Measurements from ENCODE around the gene TPRX1. TPM values are rescaled to one million over a fixed set of nuclear protein-coding genes. Genes with fewer than 3 reads are reported as not detected.
"Not testable (repeated sequence)": the region's sequence is repeated elsewhere in the genome, so short reads cannot be mapped to it uniquely, and the experiment has no call there.

Gene TPRX1
- total and polyA plus RNA-seq, 4 experiments from 2014 or later, result not detected

- H3K36me3 Mint-ChIP-seq; H3K27me3 Mint-ChIP-seq; H3K4me1 ChIP-seq (ENCODE audit: insufficient read depth, low read length); H3K4me1 Mint-ChIP-seq; H3K9me3 Mint-ChIP-seq; H3K27ac Mint-ChIP-seq; H3K4me3 ChIP-seq (ENCODE audit: low read length in 2 of 2); H3K9me3 ChIP-seq (ENCODE audit: control insufficient read depth in 1 of 2, low read length in 2 of 2); POLR2A ChIA-PET (ENCODE audit: partially characterized antibody); H3K27me3 ChIP-seq (ENCODE audit: insufficient read depth, low read length); intact Hi-C loops (cut with micrococcal nuclease); H3K27ac ChIP-seq (ENCODE audit: low read depth, low read length); H3K4me3 Mint-ChIP-seq; CTCF ChIA-PET (ENCODE audit: partially characterized antibody); H3K36me3 ChIP-seq (ENCODE audit: insufficient read depth, low read length); DNase-seq: not testable (repeated sequence)
These were observed 1.2 kb downstream of the TPRX1 start for GRCh38 chr19:47803148-47803547.

- H3K27me3 Mint-ChIP-seq, result peaks cover 3 to 5% of the 10 kb centered on the region in 2 donors
- H3K4me1 Mint-ChIP-seq, result no peaks in the 10 kb centered on the region
- H3K9me3 Mint-ChIP-seq, result peaks cover 0 to 7% (median 2%) of the 10 kb centered on the region in 8 donors
- ChIA-PET CTCF (ENCODE audit: partially characterized antibody) (no interaction called here), POLR2A (ENCODE audit: partially characterized antibody) (no interaction called here)
- Histone ChIP-seq H3K27ac (ENCODE audit: low read depth, low read length) (no peak overlapping the region), H3K27me3 (ENCODE audit: insufficient read depth, low read length) (no peaks in the 10 kb centered on the region), H3K4me3 (ENCODE audit: low read length in 2 of 2) (no peak overlapping the region), H3K4me1 (ENCODE audit: insufficient read depth, low read length) (no peaks in the 10 kb centered on the region), H3K36me3 (ENCODE audit: insufficient read depth, low read length) (no peaks in the 10 kb centered on the region), H3K9me3 (ENCODE audit: control insufficient read depth in 1 of 2, low read length in 2 of 2) (no peaks in the 10 kb centered on the region)
- no peak overlapping the region for H3K4me3 Mint-ChIP-seq
- H3K27ac Mint-ChIP-seq, result no peak overlapping the region
- intact Hi-C loops (cut with micrococcal nuclease), result no loop called here
- peaks cover 0 to 5% of the 10 kb centered on the region in 2 donors for H3K36me3 Mint-ChIP-seq
- no peak for DNase-seq
These were observed 1.8 kb downstream of the TPRX1 start for GRCh38 chr19:47802521-47803043.

GRCh38 chr19:47801270-47801669 lies 3.1 kb downstream of the TPRX1 start:
- no peaks in the 10 kb centered on the region for H3K4me1 Mint-ChIP-seq
- peaks cover 0 to 5% of the 10 kb centered on the region in 2 donors for H3K36me3 Mint-ChIP-seq
- no peak overlapping the region for H3K4me3 ChIP-seq (ENCODE audit: low read length in 2 of 2)
- no peak overlapping the region for H3K4me3 Mint-ChIP-seq
- no peaks in the 10 kb centered on the region for H3K27me3 ChIP-seq (ENCODE audit: insufficient read depth, low read length)
- no peaks in the 10 kb centered on the region for H3K4me1 ChIP-seq (ENCODE audit: insufficient read depth, low read length)
- peak overlapping the region in 1 of 7 donors; percentile 70 for H3K27ac Mint-ChIP-seq
- DNase-seq, result no peak
- CTCF ChIA-PET (ENCODE audit: partially characterized antibody), result interaction anchor here (1.1 kb wide), 1 partner anchor 364 kb away, joined by 3 read pairs; no protein-coding TSS in a partner anchor
- peaks cover 0 to 7% (median 2%) of the 10 kb centered on the region in 8 donors for H3K9me3 Mint-ChIP-seq
- H3K36me3 ChIP-seq (ENCODE audit: insufficient read depth, low read length), result no peaks in the 10 kb centered on the region
- no peaks in the 10 kb centered on the region for H3K9me3 ChIP-seq (ENCODE audit: control insufficient read depth in 1 of 2, low read length in 2 of 2)
- POLR2A ChIA-PET (ENCODE audit: partially characterized antibody), result no interaction called here
- H3K27me3 Mint-ChIP-seq, result peaks cover 2 to 4% of the 10 kb centered on the region in 2 donors
- H3K27ac ChIP-seq (ENCODE audit: low read depth, low read length), result no peak overlapping the region
- intact Hi-C loops (cut with micrococcal nuclease), result no loop called here

- Histone ChIP-seq H3K4me1 (ENCODE audit: insufficient read depth, low read length) (no peaks in the 10 kb centered on the region), H3K4me3 (ENCODE audit: low read length in 2 of 2) (no peak overlapping the region), H3K9me3 (ENCODE audit: control insufficient read depth in 1 of 2, low read length in 2 of 2) (no peaks in the 10 kb centered on the region), H3K27me3 (ENCODE audit: insufficient read depth, low read length) (no peaks in the 10 kb centered on the region), H3K36me3 (ENCODE audit: insufficient read depth, low read length) (no peaks in the 10 kb centered on the region), H3K27ac (ENCODE audit: low read depth, low read length) (no peak overlapping the region)
- Mint-ChIP-seq H3K4me3 (no peak overlapping the region), H3K27ac (no peak overlapping the region), H3K36me3 (peaks cover 0 to 5% of the 10 kb centered on the region in 2 donors), H3K27me3 (peaks cover 4% of the 10 kb centered on the region in 2 donors), H3K9me3 (peaks cover 0 to 7% (median 2%) of the 10 kb centered on the region in 8 donors), H3K4me1 (no peaks in the 10 kb centered on the region)
- ChIA-PET CTCF (ENCODE audit: partially characterized antibody) (no interaction called here), POLR2A (ENCODE audit: partially characterized antibody) (no interaction called here)
- no peak for DNase-seq
- intact Hi-C loops (cut with micrococcal nuclease), result no loop called here
These were observed 5.5 kb downstream of the TPRX1 start for GRCh38 chr19:47798904-47799266.

GRCh38 chr19:47797996-47798903 lies 6.1 kb downstream of the TPRX1 start:
- no peaks in the 10 kb centered on the region for H3K27me3 ChIP-seq (ENCODE audit: insufficient read depth, low read length)
- Mint-ChIP-seq H3K36me3 (peaks cover 0 to 5% of the 10 kb centered on the region in 2 donors), H3K27ac (no peak overlapping the region), H3K4me3 (no peak overlapping the region), H3K27me3 (peaks cover 4% of the 10 kb centered on the region in 2 donors), H3K4me1 (no peaks in the 10 kb centered on the region), H3K9me3 (peaks cover 0 to 7% (median 2%) of the 10 kb centered on the region in 8 donors)
- H3K36me3 ChIP-seq (ENCODE audit: insufficient read depth, low read length), result no peaks in the 10 kb centered on the region
- no peak for DNase-seq
- H3K9me3 ChIP-seq (ENCODE audit: control insufficient read depth in 1 of 2, low read length in 2 of 2), result no peaks in the 10 kb centered on the region
- no peaks in the 10 kb centered on the region for H3K4me1 ChIP-seq (ENCODE audit: insufficient read depth, low read length)
- intact Hi-C loops (cut with micrococcal nuclease), result no loop called here
- H3K27ac ChIP-seq (ENCODE audit: low read depth, low read length), result no peak overlapping the region
- ChIA-PET CTCF (ENCODE audit: partially characterized antibody) (interaction anchor here (0.5 kb wide), 1 partner anchor 84 kb away, joined by 4 read pairs; no protein-coding TSS in a partner anchor), POLR2A (ENCODE audit: partially characterized antibody) (no interaction called here)
- no peak overlapping the region for H3K4me3 ChIP-seq (ENCODE audit: low read length in 2 of 2)

DNA sequence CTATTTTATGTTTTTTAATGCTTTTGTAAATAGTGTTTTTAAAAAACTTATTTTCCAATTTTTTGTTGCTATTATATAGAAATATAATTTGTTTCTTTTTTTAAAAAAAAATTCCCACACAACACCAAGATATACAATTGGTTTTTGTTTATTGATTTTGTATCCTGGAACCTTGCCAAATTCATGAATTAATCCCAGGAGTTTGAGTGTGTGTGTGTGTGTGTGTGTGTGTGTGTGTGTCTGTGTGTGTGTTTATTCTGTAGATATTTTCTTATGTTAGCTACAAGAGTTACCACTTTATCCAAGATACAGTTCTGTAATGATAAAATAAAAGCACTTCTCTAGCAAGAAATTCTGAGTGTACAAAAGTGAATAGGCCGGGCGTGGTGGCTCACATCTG lies 7.6 kb downstream of the TPRX1 start:
- Histone ChIP-seq H3K4me3 (ENCODE audit: low read length in 2 of 2) (no peak overlapping the region), H3K27ac (ENCODE audit: low read depth, low read length) (no peak overlapping the region), H3K9me3 (ENCODE audit: control insufficient read depth in 1 of 2, low read length in 2 of 2) (peaks cover 0 to 4% of the 10 kb centered on the region in 2 donors), H3K27me3 (ENCODE audit: insufficient read depth, low read length) (no peaks in the 10 kb centered on the region), H3K36me3 (ENCODE audit: insufficient read depth, low read length) (no peaks in the 10 kb centered on the region), H3K4me1 (ENCODE audit: insufficient read depth, low read length) (no peaks in the 10 kb centered on the region)
- intact Hi-C loops (cut with micrococcal nuclease), result no loop called here
- Mint-ChIP-seq H3K36me3 (peaks cover 0 to 5% of the 10 kb centered on the region in 2 donors), H3K4me1 (no peaks in the 10 kb centered on the region), H3K9me3 (peaks cover 0 to 7% (median 1%) of the 10 kb centered on the region in 8 donors), H3K4me3 (no peak overlapping the region), H3K27me3 (peaks cover 4% of the 10 kb centered on the region in 2 donors), H3K27ac (no peak overlapping the region)
- POLR2A ChIA-PET (ENCODE audit: partially characterized antibody), result no interaction called here
- no peak for DNase-seq
- CTCF ChIA-PET (ENCODE audit: partially characterized antibody), result no interaction called here

GRCh38 chr19:47794526-47794925 lies 9.8 kb downstream of the TPRX1 start:
- no peak overlapping the region for H3K4me3 ChIP-seq (ENCODE audit: low read length in 2 of 2)
- ChIA-PET POLR2A (ENCODE audit: partially characterized antibody) (no interaction called here), CTCF (ENCODE audit: partially characterized antibody) (interaction anchor here (0.7 to 1.4 kb wide), 3 partner anchors 29 to 75 kb away, joined by 3 to 4 read pairs (median 3); no protein-coding TSS in a partner anchor)

More at GRCh38 chr19:47794526-47794925, 9.8 kb downstream of the TPRX1 start:
- no peak overlapping the region for H3K27ac Mint-ChIP-seq
- H3K9me3 Mint-ChIP-seq, result peaks cover 0 to 3% (median 0%) of the 10 kb centered on the region in 8 donors
- no peaks in the 10 kb centered on the region for H3K4me1 ChIP-seq (ENCODE audit: insufficient read depth, low read length)
- no peak overlapping the region for H3K27ac ChIP-seq (ENCODE audit: low read depth, low read length)
- no peaks in the 10 kb centered on the region for H3K36me3 Mint-ChIP-seq
- intact Hi-C loops (cut with micrococcal nuclease), result no loop called here
- H3K36me3 ChIP-seq (ENCODE audit: insufficient read depth, low read length), result no peaks in the 10 kb centered on the region
- H3K27me3 ChIP-seq (ENCODE audit: insufficient read depth, low read length), result no peaks in the 10 kb centered on the region
- H3K9me3 ChIP-seq (ENCODE audit: control insufficient read depth in 1 of 2, low read length in 2 of 2), result peaks cover 0 to 4% of the 10 kb centered on the region in 2 donors
- peaks cover 0 to 5% (median under 1%) of the 10 kb centered on the region in 4 donors for H3K4me1 Mint-ChIP-seq
- peaks cover 4% of the 10 kb centered on the region in 2 donors for H3K27me3 Mint-ChIP-seq
- no peak for DNase-seq
- no peak overlapping the region for H3K4me3 Mint-ChIP-seq
